MM.1S (cell line): ENCODE data around the gene DSCAML1.

Experiments used
- DNase-seq: peaks from one replicate; pipeline ENCODE4 v3.0.0-alpha.2; 2015
- H2AFZ ChIP-seq: fragments of 300-600 bp; sonication (generic); 2 replicates; pipeline ENCODE4 v1.6.0; 2016; ENCODE audit warnings: antibody characterized with exemption, low read length
- H3F3A ChIP-seq: fragments of 300-600 bp; sonication (generic); 2 replicates; pipeline ENCODE4 v1.6.1; 2016; ENCODE audit warnings: mild to moderate bottlenecking, antibody characterized with exemption, low read length, moderate library complexity, mixed read lengths; ENCODE audit not compliant: insufficient read depth
- H3K27ac ChIP-seq: fragments of 300-600 bp; sonication (generic); 2 replicates; pipeline ENCODE4 v1.5.1; 2016; ENCODE audit warnings: mild to moderate bottlenecking, low read length
- H3K27me3 ChIP-seq: fragments of 300-600 bp; sonication (generic); replicated peaks from 2 replicates; pipeline ENCODE4 v1.6.0; 2016; ENCODE audit warnings: low read length; ENCODE audit not compliant: insufficient read depth
- H3K36me3 ChIP-seq: fragments of 300-600 bp; sonication (generic); replicated peaks from 2 replicates; pipeline ENCODE4 v1.6.1; 2016; ENCODE audit warnings: mild to moderate bottlenecking, low read length, mixed read lengths; ENCODE audit not compliant: insufficient read depth
- H3K4me1 ChIP-seq: fragments of 300-600 bp; sonication (generic); 2 replicates; pipeline ENCODE4 v1.6.1; 2016; ENCODE audit warnings: low read length, mixed read lengths
- H3K4me2 ChIP-seq: fragments of 300-600 bp; sonication (generic); 2 replicates; pipeline ENCODE4 v1.6.0; 2016; ENCODE audit warnings: low read depth, low read length
- H3K4me3 ChIP-seq: fragments of 300-600 bp; sonication (generic); 2 replicates; pipeline ENCODE4 v1.5.1; 2016; ENCODE audit warnings: low read length, mixed read lengths
- H3K79me2 ChIP-seq: fragments of 300-600 bp; sonication (generic); 2 replicates; pipeline ENCODE4 v1.6.1; 2016; ENCODE audit warnings: mixed run types, low read length, mixed read lengths
- H3K9ac ChIP-seq: fragments of 300-600 bp; sonication (generic); 2 replicates; pipeline ENCODE4 v1.6.1; 2016; ENCODE audit warnings: low read length, mixed read lengths
- H3K9me2 ChIP-seq: fragments of 300-600 bp; sonication (generic); replicated peaks from 2 replicates; pipeline ENCODE4 v1.6.1; 2016; ENCODE audit warnings: mild to moderate bottlenecking, low read length, mixed read lengths; ENCODE audit not compliant: insufficient read depth
- H3K9me3 ChIP-seq: fragments of 300-600 bp; sonication (generic); replicated peaks from 2 replicates; pipeline ENCODE4 v1.6.1; 2016; ENCODE audit warnings: mild to moderate bottlenecking, low read length, mixed read lengths; ENCODE audit not compliant: insufficient read depth
- H4K20me1 ChIP-seq: fragments of 300-600 bp; sonication (generic); 2 replicates; pipeline ENCODE4 v1.6.1; 2016; ENCODE audit warnings: mild to moderate bottlenecking, low read length, moderate library complexity, mixed read lengths; ENCODE audit not compliant: insufficient read depth
- CTCF ChIP-seq: fragments of 300-600 bp; sonication (generic); IDR thresholded peaks from 2 replicates; pipeline ENCODE4 v1.5.1; 2016; ENCODE audit warnings: antibody characterized with exemption, low read length, mixed read lengths
- EZH2 ChIP-seq: fragments of 300-600 bp; sonication (generic); optimal IDR thresholded peaks from 2 replicates; pipeline ENCODE3; 2017; ENCODE audit warnings: low read depth, mild to moderate bottlenecking, antibody characterized with exemption, low read length, mixed read lengths
- EZH2phosphoT487 ChIP-seq: fragments of 300-600 bp; sonication (generic); IDR thresholded peaks from 2 replicates; pipeline ENCODE4 v1.6.1; 2018; ENCODE audit warnings: antibody characterized with exemption, low read length

Gene DSCAML1

DNA sequence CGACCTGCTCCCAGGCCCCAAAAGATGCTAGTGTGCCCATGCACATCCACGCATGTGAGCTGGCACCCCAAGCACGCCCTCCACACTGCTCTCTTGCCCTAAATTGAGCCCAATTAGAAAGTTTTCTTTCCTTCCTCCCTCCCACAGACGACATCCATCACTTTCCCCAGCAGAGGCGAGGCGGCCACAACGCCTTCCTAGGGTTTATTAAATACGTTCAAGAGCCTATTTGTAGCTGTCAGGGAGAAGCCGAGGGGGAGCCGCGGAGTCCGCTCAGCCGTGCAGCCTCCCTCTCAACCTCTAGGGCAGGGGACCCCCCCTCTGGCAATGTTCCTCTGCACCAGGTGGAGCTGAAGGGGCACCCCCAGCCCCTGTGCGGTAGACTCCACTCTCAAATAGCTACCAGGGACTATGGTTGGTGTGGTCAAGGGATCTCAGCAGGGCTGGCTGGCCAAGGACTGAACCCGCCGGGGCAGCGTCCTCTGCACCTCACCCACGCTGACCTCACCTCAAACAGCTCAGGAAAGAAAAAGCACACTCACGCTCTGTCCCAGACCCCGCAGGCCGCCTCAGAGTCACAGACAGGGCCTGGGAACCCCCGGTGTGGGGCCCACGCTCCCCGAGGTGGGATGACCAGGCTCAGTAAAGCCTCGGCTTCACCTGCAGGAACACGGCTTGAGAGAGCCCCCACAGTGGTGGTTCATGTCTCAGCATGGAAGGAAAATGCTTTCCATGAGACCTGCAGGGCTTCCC is 152.4 kb downstream of the DSCAML1 start:
- peaks cover 73% of the 10 kb centered on the region for H3K27me3 ChIP-seq
- TF ChIP-seq EZH2phosphoT487 (no peak), EZH2 (no peak), CTCF (no peak)

DNA sequence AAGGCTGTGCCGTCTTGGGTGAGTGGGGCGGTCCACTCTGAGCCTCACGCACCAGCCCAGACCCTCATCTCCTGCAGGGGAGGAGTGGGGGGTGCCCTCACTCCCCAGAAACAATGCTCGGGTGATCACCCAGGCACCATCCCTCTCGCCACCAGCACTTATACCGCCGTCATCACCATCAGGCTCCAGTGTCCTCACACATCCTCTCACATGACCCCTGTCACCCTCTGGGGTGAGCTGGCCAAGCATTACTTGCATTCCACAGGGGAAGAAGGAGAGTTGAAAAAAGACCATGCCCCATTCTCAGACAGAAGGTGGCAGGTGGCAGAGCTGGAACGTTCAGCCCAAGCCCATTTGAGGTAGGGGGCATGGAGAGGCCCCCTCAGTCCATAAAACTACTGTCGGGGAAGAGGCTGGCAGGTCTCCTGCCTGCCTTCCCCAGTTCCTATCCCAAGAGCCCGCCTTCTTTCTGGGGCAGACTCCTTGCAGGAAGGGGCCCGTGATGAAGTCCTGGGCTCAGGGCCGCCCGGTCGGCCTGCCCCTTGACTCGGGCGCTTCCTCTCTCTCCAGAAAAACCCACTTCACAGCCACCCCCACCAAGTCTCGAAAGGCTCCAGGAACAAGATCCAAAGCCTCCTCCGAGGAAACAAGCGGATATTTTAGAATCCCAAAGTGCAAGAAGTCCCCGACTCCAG is 153.3 kb downstream of the DSCAML1 start:
- Histone ChIP-seq H3K79me2 (no peaks in the 10 kb centered on the region), H3K36me3 (no peaks in the 10 kb centered on the region), H3K4me3 (no peak overlapping the region), H3K9me3 (no peaks in the 10 kb centered on the region), H3K9ac (no peak overlapping the region), H3F3A (no peaks in the 10 kb centered on the region), H3K27ac (no peak overlapping the region), H2AFZ (no peak overlapping the region), H4K20me1 (no peaks in the 10 kb centered on the region), H3K4me2 (no peak overlapping the region), H3K27me3 (peaks cover 73% of the 10 kb centered on the region), H3K9me2 (no peaks in the 10 kb centered on the region), H3K4me1 (no peaks in the 10 kb centered on the region)
- no peak for DNase-seq
- TF ChIP-seq EZH2phosphoT487: no peak
- no peak for TF ChIP-seq EZH2
- no peak for TF ChIP-seq CTCF

More for the DNA sequence above, 152.4 kb downstream of the DSCAML1 start:
- Histone ChIP-seq H3K9me2 (no peaks in the 10 kb centered on the region), H3K4me2 (no peak overlapping the region), H3K4me3 (no peak overlapping the region), H3K27ac (no peak overlapping the region), H3K36me3 (no peaks in the 10 kb centered on the region), H3K4me1 (no peaks in the 10 kb centered on the region), H3K9ac (no peak overlapping the region), H3K9me3 (no peaks in the 10 kb centered on the region), H3K79me2 (no peaks in the 10 kb centered on the region), H2AFZ (no peak overlapping the region), H3F3A (no peaks in the 10 kb centered on the region), H4K20me1 (no peaks in the 10 kb centered on the region)
- DNase-seq: no peak

DNA sequence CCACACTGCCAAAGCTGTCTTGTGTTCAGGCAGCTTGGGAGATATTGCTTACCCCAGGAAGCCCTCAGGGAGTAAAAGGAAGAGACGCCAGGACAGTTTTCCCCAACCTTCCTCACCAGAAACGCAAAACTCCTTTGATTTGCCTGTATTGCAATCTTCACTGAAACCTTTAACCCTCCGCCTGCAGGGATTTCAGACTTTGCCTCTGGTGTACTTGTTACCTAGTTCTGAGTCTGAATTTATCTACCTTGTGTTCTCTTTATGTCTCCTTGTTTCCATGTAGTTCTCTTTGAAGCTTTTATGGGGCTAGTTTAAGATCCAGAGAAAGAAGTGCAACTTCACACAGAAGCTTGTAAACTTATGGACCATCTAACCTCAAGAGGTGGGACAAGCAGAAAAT is 154.2 kb downstream of the DSCAML1 start:
- Histone ChIP-seq H4K20me1 (no peaks in the 10 kb centered on the region), H3K9ac (no peak overlapping the region), H3K36me3 (no peaks in the 10 kb centered on the region), H3K9me3 (no peaks in the 10 kb centered on the region), H3K9me2 (no peaks in the 10 kb centered on the region), H3K79me2 (no peaks in the 10 kb centered on the region), H3K4me2 (no peak overlapping the region), H3F3A (no peaks in the 10 kb centered on the region), H3K4me3 (no peak overlapping the region), H3K27ac (no peak overlapping the region), H3K4me1 (no peaks in the 10 kb centered on the region), H3K27me3 (peaks cover 74% of the 10 kb centered on the region), H2AFZ (no peak overlapping the region)
- no peak for DNase-seq
- TF ChIP-seq EZH2 (no peak), EZH2phosphoT487 (no peak), CTCF (no peak)
